NOMO-1 (cell line): Measurements from ENCODE around the gene TMEM245.

Source experiments
- DNase-seq, 2 experiments: peaks; one replicate each; lab custom pipeline; 2025; ENCODE audit not compliant: unreplicated experiment in 2 of 2; lab: John Stamatoyannopoulos, UW

TMEM245 gene

GRCh38 chr9:109107402-109108240, 12.1 kb downstream of the TMEM245 start:
- DNase-seq: no peak

- DNase-seq: peak in 1 of 2 experiments; percentile 19
These were observed 17.9 kb downstream of the TMEM245 start for GRCh38 chr9:109101810-109102209.

GRCh38 chr9:109101202-109101595, 18.5 kb downstream of the TMEM245 start:
- DNase-seq: no peak

- DNase-seq: no peak
These were observed 19.1 kb downstream of the TMEM245 start for GRCh38 chr9:109100543-109101201.

GRCh38 chr9:109098960-109099308, 20.8 kb downstream of the TMEM245 start:
- DNase-seq: no peak

GRCh38 chr9:109098171-109098959, 21.4 kb downstream of the TMEM245 start:
- no peak for DNase-seq

- DNase-seq: no peak
These were observed 22.6 kb downstream of the TMEM245 start for GRCh38 chr9:109097146-109097545.

GRCh38 chr9:109095321-109095720, 24.4 kb downstream of the TMEM245 start:
- no peak for DNase-seq

GRCh38 chr9:109094268-109094667, 25.5 kb downstream of the TMEM245 start:
- DNase-seq: no peak

GRCh38 chr9:109092587-109092986, 27.2 kb downstream of the TMEM245 start:
- DNase-seq: no peak

- no peak for DNase-seq
These were observed 27.6 kb downstream of the TMEM245 start for GRCh38 chr9:109092051-109092580.

- DNase-seq: no peak
These were observed 31.5 kb downstream of the TMEM245 start for GRCh38 chr9:109088221-109088620.

- no peak for DNase-seq
These were observed 32.0 kb downstream of the TMEM245 start for GRCh38 chr9:109087795-109088194.

GRCh38 chr9:109086221-109086620, 33.5 kb downstream of the TMEM245 start:
- peak; percentile 22 to 76 for DNase-seq

GRCh38 chr9:109085510-109085909, 34.2 kb downstream of the TMEM245 start:
- no peak for DNase-seq

GRCh38 chr9:109083813-109084405, 35.8 kb downstream of the TMEM245 start:
- no peak for DNase-seq

- no peak for DNase-seq
These were observed 36.6 kb downstream of the TMEM245 start for GRCh38 chr9:109083141-109083540.

- no peak for DNase-seq
These were observed 37.6 kb downstream of the TMEM245 start for GRCh38 chr9:109082091-109082620.

- DNase-seq: no peak
These were observed 45.4 kb downstream of the TMEM245 start for GRCh38 chr9:109074236-109074889.

GRCh38 chr9:109072821-109073435, 46.8 kb downstream of the TMEM245 start:
- no peak for DNase-seq
